Effector CD4-positive, alpha-beta T cell (primary cell): Measurements from ENCODE around the gene DAB2IP.

Experiments used
- DNase-seq: peaks from one replicate; pipeline ENCODE4 v3.0.0-alpha.2; 2020

Gene DAB2IP

DNA sequence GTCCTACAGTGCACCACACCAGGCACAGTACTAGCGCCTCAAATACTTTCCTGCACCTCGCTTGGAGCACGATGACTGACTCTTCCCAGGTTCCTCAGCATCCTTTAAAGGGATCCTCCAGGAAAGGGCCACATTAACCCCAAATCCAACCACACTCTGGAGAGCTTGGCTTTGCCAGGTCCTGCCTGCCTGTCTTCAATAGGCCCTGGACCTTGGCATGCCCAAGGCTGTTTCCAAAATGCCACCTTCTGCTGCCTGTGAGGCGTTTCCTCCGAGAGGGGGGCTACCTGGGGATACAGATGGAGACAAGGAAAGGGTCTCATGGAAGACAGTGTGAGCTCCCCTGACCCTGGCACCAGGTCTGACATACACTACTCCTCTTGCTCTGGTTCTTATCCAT lies 169.9 kb downstream of the DAB2IP start:
- DNase-seq: no peak

DNA sequence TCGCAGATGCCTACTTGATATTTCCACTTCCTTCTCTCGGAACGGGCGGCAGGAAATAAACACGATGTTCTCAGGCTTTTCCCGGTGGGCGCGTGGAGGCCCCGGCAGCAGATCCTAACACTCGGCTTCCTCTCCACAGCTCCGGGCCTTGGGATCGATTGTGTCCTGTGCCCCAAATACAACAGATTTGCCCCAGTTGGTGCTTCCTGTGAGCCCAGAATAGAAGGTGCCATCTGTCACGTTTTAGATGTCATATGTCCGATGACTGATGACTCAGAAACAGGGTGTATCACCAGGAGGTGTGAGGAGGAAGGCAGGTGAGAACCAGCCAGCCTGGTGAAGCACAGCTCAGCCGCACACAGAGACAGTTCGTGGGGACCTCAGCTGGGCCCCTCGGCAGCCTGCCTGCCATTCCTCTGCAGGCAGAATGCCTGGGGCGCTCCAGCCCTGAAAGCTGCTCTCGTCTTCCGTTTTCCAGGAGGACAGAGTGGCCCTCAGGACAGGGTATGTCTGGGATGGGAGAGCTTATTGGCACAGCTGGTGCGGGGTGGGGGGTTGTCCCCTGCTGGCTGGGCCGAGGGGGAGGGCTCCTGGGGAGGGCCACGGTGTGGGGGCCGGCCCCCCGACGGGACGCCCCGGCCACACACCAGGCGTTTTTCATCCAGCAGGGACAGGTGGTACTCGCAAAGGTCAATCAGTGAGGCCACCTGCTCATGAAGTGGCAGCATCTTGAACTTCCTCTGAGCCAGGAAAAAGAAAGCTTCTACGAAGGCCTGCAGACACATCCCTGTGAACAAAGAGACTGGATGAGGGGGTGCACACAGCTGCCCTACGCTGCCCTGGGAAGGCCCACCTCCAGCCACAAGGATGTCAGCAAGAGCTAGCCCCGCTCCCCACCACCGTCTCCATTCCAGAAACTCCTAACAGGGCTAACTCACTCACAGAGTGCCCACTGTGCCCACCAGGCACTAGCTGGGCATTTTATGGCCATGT lies 171.0 kb downstream of the DAB2IP start:
- no peak for DNase-seq

DNA sequence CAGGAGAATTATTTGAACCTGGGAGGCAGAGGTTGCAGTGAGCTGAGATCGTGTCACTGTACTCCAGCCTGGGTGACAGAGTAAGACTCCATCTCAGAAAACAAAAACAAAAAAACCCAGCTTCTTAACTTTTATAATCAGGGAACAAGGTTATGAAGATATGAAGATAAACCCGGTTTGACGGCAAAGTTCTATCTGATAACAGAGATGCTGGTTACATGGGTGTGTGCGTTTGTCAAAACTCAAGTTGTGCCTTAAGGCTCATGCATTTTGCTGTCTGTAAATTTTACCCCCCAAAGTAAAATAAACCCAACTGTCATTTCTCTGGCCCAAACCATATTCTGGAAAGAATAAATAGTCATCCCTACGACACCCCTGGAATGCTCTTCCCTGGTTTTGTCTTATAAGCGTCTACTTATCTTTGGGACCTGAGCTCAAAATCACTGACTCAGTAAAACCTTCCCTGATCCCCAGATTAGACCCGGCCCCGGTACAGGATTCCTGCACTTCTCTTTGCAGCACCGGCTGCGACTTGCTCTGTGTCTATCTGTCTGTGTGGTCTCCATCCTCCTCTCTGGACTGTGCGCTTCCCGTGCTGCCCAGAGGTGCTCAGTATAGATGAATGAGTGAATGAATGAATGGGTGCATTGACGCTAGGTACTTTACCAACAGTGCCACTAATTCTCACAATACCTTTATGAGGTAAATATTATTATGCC lies 172.2 kb downstream of the DAB2IP start:
- DNase-seq: no peak

DNA sequence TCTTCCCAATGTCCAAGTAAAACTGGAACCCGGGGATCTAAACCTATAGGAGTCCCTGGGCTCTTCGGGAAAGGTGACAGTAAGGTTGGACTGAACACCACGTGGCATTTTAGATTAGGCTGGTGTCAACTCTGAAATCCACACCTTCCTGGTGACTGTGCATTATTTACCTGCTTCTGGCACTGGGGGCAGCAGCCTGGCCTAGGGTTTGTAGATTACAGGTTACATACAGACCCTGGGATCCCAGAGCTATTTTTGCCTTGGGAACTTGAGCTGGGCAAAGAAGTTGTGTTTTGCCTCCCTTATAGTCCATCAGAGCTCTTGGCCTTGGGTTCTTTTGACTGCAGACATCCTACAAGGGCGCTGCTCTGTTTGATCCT lies 173.2 kb downstream of the DAB2IP start:
- no peak for DNase-seq

DNA sequence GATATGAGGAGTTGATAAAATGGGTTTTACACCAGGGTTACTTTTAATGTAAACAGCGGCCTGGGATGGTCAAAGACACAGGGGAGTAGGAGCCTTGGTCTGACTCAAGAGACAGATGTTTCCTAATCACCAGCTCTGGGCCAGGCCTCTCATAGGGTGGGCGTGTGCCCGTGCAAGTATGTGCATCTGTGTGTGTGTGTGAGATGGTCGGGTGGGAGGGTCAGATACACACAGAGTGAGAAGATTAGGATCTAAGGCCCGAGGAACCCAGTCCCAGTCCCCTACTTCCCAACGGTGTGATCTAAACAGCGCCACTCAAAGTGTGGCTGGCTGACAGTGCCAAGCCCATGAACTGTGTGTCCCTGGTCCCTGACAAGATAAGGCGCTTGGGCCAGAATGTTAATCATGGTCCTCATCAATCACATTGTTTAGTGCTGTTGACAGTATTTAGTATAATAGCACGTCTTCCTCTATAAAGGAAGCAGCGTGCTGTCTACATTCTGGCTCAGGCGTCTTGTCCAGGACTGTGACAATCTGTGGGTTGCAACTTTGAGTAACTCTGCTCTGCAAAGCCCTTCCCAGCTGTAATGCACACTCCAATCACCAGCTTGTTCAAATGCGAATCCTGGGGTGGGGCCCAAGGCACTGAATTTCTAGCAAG lies 173.7 kb downstream of the DAB2IP start:
- DNase-seq: no peak

DNA sequence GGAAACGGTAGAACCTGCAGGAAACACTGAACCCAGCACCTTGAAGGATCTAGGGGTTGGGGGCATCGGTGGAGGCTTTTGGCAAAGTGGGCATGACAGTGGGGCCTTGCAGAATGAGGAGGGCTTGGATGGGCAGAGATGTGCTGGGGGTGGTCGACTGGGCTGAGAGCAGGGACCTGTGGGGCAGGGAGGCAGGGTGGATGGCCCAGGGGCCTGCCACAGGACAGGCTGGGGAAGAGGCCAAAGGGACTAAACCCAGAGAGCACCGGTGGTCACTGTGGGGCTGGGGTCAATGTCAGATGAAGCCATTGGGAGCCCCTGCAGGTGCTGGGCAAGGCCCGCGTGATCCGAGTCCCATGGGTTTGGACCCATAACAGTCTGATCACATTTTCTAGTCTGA lies 175.3 kb downstream of the DAB2IP start:
- no peak for DNase-seq

DNA sequence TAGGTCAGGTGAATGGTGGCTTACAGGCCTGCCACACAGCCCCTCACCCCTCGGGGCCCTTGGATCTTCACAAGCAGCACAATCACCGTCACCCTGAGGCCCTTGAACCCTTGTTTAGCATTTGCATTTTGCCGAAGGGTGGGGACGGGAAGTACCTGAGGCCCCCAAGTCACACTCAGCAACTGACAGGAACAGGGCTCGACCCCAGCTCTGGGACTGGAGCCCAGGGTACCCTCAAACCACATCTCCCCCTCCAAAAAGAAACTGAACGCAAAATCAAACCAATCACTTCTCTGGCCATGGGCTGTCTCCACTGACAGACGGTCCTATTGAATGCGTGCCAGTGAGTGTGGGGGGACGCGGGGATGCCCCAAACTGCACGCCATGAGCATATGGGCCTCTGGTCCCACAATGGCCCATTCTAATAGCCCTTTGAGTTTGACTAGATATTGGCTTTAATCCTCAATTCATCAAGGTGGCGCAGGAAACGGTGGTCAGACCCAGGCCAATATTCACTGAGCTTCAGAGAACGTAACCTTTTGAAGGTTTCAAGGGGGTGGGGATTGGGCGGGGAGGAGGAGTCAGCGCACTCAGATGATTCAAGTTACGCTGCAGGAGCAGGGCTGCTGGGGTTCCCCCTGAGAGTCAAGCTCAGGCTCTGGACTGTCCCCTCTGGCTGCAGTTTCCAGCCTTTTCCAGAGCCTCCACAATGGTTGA lies 176.0 kb downstream of the DAB2IP start:
- DNase-seq: no peak

DNA sequence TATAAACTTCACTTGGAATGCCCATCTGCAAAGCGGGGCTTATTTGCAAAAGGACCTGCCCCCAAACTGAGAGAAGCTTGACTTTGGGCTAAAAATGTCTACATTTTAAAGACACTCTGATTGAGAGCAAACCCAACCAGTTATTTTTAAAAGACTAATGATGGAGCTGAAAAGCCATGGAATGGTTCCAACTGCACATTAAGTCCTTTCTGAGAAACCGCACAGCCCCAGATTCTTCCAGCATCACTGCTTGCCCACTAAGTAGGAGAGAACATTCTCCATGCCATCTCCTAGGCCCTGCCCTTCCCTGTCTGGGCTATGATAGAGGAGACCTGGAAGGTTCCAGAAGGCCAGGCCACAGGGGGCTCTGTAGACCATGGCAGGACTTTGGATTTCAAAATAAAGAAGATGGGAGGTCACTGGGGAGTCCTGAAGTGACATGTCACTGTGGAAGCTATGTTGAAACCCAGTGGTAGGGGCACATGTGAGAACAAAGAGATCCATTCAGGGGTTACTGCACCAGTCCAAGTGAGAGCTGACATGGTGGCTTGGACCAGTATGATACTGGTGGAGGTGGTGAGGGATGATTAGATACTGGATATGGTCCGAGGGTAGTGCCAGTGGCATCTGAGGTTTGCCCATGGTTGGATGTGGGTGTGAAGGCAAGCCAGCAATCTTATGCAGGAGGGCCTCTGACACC lies 179.2 kb downstream of the DAB2IP start:
- no peak for DNase-seq

DNA sequence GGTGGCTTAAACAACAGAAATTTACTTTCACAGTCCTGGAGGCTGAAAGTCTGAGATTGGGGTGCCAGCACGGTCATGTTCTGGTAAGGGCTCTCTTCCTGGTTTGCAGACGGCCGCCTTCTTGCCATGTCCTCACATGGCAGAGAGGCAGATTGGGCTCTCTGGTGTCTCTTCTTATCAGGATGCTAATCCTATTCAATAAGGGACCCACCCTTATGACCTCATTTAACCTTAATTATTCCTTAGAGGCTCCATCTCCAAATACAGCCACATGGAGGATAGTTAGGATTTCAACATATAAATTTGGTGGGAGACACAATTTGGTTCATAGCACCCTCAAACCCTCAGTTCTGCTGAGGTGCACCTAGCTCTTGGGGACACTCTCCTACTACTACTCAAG lies 180.4 kb downstream of the DAB2IP start:
- DNase-seq: no peak

DNA sequence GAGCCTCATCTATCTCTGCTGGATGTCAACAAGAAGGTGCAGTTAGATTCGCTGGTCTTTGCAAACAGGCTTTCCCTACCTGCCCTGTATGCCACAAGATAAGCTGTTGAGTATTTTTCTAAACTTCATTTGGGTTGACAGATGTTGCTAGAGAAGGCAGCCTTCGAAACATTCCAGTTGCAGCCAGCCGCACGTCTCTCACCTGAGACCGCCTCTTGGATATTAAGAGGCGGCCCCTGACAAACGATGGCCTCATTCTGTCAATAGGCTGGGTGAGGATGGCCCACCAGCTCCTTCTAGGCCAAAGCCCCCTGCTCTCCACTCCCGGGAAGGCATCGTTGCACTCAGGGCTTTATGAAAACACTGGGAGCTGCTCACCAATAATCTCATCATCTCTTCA lies 181.6 kb downstream of the DAB2IP start:
- DNase-seq: no peak
